Measurements from ENCODE around the gene MPV17L. TPM values are rescaled to one million over a fixed set of nuclear protein-coding genes. Genes with fewer than 3 reads are reported as not detected.

Gene MPV17L
- total and polyA plus RNA-seq, 2 donors (not counting 1 experiment from before 2014, with no cell fraction given): 0.02 to 0.66 TPM

DNA sequence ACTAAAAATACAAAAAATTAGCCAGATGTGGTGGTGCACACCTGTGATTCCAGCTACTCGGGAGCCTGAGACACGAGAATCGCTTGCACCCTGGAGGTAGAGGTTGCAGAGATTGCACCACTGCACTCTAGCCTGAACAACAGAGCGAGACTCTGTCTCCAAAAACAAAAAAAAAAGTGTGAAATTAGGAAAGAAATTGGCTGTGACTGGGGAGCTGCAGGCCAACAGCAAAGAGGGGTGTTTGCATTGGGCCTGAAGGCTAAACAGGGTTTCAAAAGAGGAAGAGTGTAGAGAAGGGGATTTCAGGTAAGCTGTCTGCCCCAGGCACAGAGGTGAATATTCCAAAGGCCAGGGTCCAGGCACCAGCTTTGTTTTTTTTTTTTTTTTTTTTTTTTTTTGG, 48.2 kb downstream of the MPV17L start:
- H3K27ac ChIP-seq (ENCODE audit: insufficient read depth, low read length): no peak overlapping the region
- no peak overlapping the region for H3K9ac ChIP-seq (ENCODE audit: insufficient read depth, low read length)
- H3K4me2 ChIP-seq (ENCODE audit: extremely low read depth, insufficient read depth, low read length): no peak overlapping the region
- no peak for TF ChIP-seq EZH2 (IDR thresholded peaks at IDR 0.05; ENCODE audit: low read length, missing control alignments)
- TF ChIP-seq, protein P1, sequence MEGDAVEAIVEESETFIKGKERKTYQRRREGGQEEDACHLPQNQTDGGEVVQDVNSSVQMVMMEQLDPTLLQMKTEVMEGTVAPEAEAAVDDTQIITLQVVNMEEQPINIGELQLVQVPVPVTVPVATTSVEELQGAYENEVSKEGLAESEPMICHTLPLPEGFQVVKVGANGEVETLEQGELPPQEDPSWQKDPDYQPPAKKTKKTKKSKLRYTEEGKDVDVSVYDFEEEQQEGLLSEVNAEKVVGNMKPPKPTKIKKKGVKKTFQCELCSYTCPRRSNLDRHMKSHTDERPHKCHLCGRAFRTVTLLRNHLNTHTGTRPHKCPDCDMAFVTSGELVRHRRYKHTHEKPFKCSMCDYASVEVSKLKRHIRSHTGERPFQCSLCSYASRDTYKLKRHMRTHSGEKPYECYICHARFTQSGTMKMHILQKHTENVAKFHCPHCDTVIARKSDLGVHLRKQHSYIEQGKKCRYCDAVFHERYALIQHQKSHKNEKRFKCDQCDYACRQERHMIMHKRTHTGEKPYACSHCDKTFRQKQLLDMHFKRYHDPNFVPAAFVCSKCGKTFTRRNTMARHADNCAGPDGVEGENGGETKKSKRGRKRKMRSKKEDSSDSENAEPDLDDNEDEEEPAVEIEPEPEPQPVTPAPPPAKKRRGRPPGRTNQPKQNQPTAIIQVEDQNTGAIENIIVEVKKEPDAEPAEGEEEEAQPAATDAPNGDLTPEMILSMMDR (conservative IDR thresholded peaks at IDR 0.05 in 1 of 2, IDR thresholded peaks at IDR 0.05 in 1 of 2; ENCODE audit: low read depth in 1 of 2, low read length in 2 of 2): no peak
- peaks cover 15% of the 10 kb centered on the region for H3K4me1 ChIP-seq (ENCODE audit: control insufficient read depth, extremely low read depth, insufficient read depth, low read length)
- H3K4me3 ChIP-seq (replicated peaks in 1 of 4; ENCODE audit: control extremely low read depth in 1 of 4, insufficient read depth in 1 of 4, low read depth in 3 of 4, low read length in 4 of 4): no peak overlapping the region
- H3K36me3 ChIP-seq (ENCODE audit: control insufficient read depth, insufficient read depth, low read length): no peaks in the 10 kb centered on the region
- no peaks in the 10 kb centered on the region for H3K27me3 ChIP-seq (ENCODE audit: control insufficient read depth, insufficient read depth, low read length)
- no peaks in the 10 kb centered on the region for H3K9me3 ChIP-seq (ENCODE audit: control insufficient read depth, insufficient read depth, low read depth, low read length)
- DNase-seq (ENCODE audit: low read depth in 2 of 2): no peak
- peaks cover 12% of the 10 kb centered on the region for H3K79me2 ChIP-seq (ENCODE audit: control insufficient read depth, insufficient read depth, low read length)
- H2AFZ ChIP-seq (ENCODE audit: low read length): no peak overlapping the region
- H4K20me1 ChIP-seq (ENCODE audit: control insufficient read depth, extremely low read depth, insufficient read depth, low read length): no peaks in the 10 kb centered on the region

DNA sequence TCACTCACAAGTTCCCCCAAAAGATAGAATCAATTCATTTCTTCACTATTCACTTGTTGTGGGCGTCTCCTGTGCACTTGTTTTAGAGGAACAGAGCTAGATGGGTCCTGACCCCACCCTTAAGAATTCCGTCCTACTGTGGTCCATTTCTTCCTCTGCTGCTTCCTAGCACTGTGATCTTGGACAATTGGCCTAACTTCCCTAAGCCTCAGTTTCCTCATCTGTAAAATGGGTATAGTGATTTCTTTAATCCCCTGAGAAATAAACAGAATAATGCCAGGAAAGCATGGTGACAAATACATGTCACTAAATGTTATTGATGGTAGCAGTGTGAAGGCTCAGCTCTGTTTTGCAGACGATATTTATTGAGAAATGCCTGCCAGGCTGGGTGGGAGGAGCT, 48.7 kb downstream of the MPV17L start:
- Histone ChIP-seq H4K20me1 (ENCODE audit: control insufficient read depth, extremely low read depth, insufficient read depth, low read length) (no peaks in the 10 kb centered on the region), H3K4me3 (replicated peaks in 1 of 4; ENCODE audit: control extremely low read depth in 1 of 4, insufficient read depth in 1 of 4, low read depth in 3 of 4, low read length in 4 of 4) (no peak overlapping the region), H3K27me3 (ENCODE audit: control insufficient read depth, insufficient read depth, low read length) (no peaks in the 10 kb centered on the region), H3K4me2 (ENCODE audit: extremely low read depth, insufficient read depth, low read length) (no peak overlapping the region), H3K4me1 (ENCODE audit: control insufficient read depth, extremely low read depth, insufficient read depth, low read length) (peaks cover 12% of the 10 kb centered on the region), H3K36me3 (ENCODE audit: control insufficient read depth, insufficient read depth, low read length) (no peaks in the 10 kb centered on the region), H3K27ac (ENCODE audit: insufficient read depth, low read length) (no peak overlapping the region), H3K9me3 (ENCODE audit: control insufficient read depth, insufficient read depth, low read depth, low read length) (no peaks in the 10 kb centered on the region), H2AFZ (ENCODE audit: low read length) (no peak overlapping the region), H3K9ac (ENCODE audit: insufficient read depth, low read length) (no peak overlapping the region), H3K79me2 (ENCODE audit: control insufficient read depth, insufficient read depth, low read length) (peaks cover 9% of the 10 kb centered on the region)
- TF ChIP-seq EZH2 (IDR thresholded peaks at IDR 0.05; ENCODE audit: low read length, missing control alignments): no peak
- TF ChIP-seq, protein P1 (conservative IDR thresholded peaks at IDR 0.05 in 1 of 2, IDR thresholded peaks at IDR 0.05 in 1 of 2; ENCODE audit: low read depth in 1 of 2, low read length in 2 of 2): no peak
- no peak for DNase-seq (ENCODE audit: low read depth in 2 of 2)

DNA sequence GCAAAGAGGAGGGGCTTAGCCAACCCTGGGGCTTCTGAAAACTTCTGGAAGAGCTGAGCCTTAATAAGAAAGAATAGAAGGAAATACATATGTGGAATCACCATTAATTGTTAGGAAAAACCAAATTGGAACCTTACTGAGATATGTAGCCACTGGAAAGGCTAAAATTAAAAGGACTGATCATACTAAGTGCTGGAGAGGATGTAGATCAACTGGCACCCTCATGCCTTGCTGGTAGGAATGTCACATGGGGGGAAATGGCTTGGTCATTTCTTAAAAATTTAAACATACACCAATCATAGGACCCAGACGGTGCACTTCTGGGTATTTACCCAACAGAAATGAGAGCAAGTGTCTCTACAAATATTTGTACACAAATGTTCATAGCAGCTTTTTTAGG, 49.9 kb downstream of the MPV17L start:
- no peaks in the 10 kb centered on the region for H3K36me3 ChIP-seq (ENCODE audit: control insufficient read depth, insufficient read depth, low read length)
- TF ChIP-seq, protein P1 (conservative IDR thresholded peaks at IDR 0.05 in 1 of 2, IDR thresholded peaks at IDR 0.05 in 1 of 2; ENCODE audit: low read depth in 1 of 2, low read length in 2 of 2): no peak
- no peak for TF ChIP-seq EZH2 (IDR thresholded peaks at IDR 0.05; ENCODE audit: low read length, missing control alignments)
- H3K9me3 ChIP-seq (ENCODE audit: control insufficient read depth, insufficient read depth, low read depth, low read length): no peaks in the 10 kb centered on the region
- H3K4me3 ChIP-seq (replicated peaks in 1 of 4; ENCODE audit: control extremely low read depth in 1 of 4, insufficient read depth in 1 of 4, low read depth in 3 of 4, low read length in 4 of 4): no peak overlapping the region
- H2AFZ ChIP-seq (ENCODE audit: low read length): no peak overlapping the region
- H3K4me1 ChIP-seq (ENCODE audit: control insufficient read depth, extremely low read depth, insufficient read depth, low read length): peaks cover 8% of the 10 kb centered on the region
- H4K20me1 ChIP-seq (ENCODE audit: control insufficient read depth, extremely low read depth, insufficient read depth, low read length): no peaks in the 10 kb centered on the region
- H3K27me3 ChIP-seq (ENCODE audit: control insufficient read depth, insufficient read depth, low read length): no peaks in the 10 kb centered on the region
- no peak overlapping the region for H3K9ac ChIP-seq (ENCODE audit: insufficient read depth, low read length)
- no peak overlapping the region for H3K27ac ChIP-seq (ENCODE audit: insufficient read depth, low read length)
- H3K4me2 ChIP-seq (ENCODE audit: extremely low read depth, insufficient read depth, low read length): no peak overlapping the region
- H3K79me2 ChIP-seq (ENCODE audit: control insufficient read depth, insufficient read depth, low read length): peaks cover 9% of the 10 kb centered on the region
- DNase-seq (ENCODE audit: low read depth in 2 of 2): no peak
